GM13977 (cell line): ENCODE data around the gene FBXO48.

Experiments
- DNase-seq: peaks from one replicate; pipeline ENCODE4 v3.0.0; 2012; ENCODE audit warnings: low spot score
- in situ Hi-C: fragments of 300-500 bp; cut with MboI; formaldehyde crosslinking; loops from one replicate; pipeline ENCODE4 v1.12.0; 2022; ENCODE audit warnings: low sequenced_read_pairs, low pct_unique_long_range_greater_than_20kb, mixed read lengths, inconsistent platforms; ENCODE audit not compliant: unreplicated experiment
- TF ChIP-seq, protein P1 (sequence below): IDR thresholded peaks from 2 replicates; pipeline ENCODE4 v1.5.1; 2012; ENCODE audit warnings: mild to moderate bottlenecking, control low read depth; ENCODE audit not compliant: insufficient read depth; ENCODE audit errors: extremely low read depth, missing control alignments

FBXO48 gene

GRCh38 chr2:68475110-68475509, 8.0 kb upstream of the FBXO48 start:
- TF ChIP-seq, protein P1, sequence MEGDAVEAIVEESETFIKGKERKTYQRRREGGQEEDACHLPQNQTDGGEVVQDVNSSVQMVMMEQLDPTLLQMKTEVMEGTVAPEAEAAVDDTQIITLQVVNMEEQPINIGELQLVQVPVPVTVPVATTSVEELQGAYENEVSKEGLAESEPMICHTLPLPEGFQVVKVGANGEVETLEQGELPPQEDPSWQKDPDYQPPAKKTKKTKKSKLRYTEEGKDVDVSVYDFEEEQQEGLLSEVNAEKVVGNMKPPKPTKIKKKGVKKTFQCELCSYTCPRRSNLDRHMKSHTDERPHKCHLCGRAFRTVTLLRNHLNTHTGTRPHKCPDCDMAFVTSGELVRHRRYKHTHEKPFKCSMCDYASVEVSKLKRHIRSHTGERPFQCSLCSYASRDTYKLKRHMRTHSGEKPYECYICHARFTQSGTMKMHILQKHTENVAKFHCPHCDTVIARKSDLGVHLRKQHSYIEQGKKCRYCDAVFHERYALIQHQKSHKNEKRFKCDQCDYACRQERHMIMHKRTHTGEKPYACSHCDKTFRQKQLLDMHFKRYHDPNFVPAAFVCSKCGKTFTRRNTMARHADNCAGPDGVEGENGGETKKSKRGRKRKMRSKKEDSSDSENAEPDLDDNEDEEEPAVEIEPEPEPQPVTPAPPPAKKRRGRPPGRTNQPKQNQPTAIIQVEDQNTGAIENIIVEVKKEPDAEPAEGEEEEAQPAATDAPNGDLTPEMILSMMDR = no peak
- in situ Hi-C loops = loop anchor here (10.0 to 25.0 kb wide), 2 partner anchors 237 to 440 kb away; no protein-coding TSS in a partner anchor
- no peak for DNase-seq

- DNase-seq = no peak
- TF ChIP-seq, protein P1 = no peak
- in situ Hi-C loops = loop anchor here (10.0 kb wide), 1 partner anchor 442 kb away; no protein-coding TSS in a partner anchor
These were observed 5.8 kb upstream of the FBXO48 start for GRCh38 chr2:68472796-68473414.

GRCh38 chr2:68471385-68471784, 4.3 kb upstream of the FBXO48 start:
- DNase-seq = no peak
- in situ Hi-C loops = loop anchor here (10.0 kb wide), 1 partner anchor 443 kb away; no protein-coding TSS in a partner anchor
- TF ChIP-seq, protein P1 = no peak

GRCh38 chr2:68469935-68470334, 2.8 kb upstream of the FBXO48 start:
- TF ChIP-seq, protein P1 = no peak
- in situ Hi-C loops = loop anchor here (10.0 kb wide), 1 partner anchor 445 kb away; no protein-coding TSS in a partner anchor
- no peak for DNase-seq

DNA sequence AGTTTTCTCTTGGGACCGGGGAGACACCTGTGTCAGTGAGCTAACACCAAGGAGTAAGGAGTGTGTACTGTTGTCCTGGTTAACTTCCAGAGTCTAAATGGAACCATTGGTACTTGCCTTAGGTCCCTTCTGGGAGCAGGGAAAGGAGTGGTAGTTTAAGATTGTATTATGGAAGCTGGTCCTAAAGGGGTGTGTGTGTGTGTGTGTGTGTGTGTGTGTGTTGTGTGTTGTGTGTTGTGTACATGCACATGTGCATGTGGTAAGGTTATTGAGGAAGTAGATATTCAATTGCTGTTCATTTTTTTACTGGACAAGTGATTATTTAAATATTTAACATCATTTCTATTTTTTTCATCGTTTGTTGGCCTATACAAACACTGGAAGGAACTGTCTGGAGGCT, 1.7 kb upstream of the FBXO48 start:
- in situ Hi-C loops = no loop called here
- no peak for DNase-seq
- TF ChIP-seq, protein P1 = no peak

DNA sequence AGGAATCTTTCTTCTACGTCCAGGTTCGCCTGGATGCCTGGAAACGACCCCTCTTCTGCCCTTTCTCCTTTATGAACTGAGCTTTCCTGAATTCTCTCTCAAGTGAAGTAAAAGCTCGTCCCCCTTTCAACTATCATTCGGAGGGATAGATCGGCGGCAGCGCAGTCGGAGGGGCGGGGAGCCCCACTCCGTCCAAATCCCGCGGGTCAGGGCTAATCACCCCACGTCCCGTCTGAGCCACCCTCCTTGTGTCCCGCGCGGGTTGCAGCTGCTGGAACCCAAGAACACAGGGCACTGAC, 367 bp downstream of the FBXO48 start:
- DNase-seq = no peak
- in situ Hi-C loops = no loop called here
- TF ChIP-seq, protein P1 = no peak
